Neuronal stem cell (in vitro differentiated cells): Measurements from ENCODE around the gene KIRREL1.

Source experiments
- DNase-seq: peaks from one replicate; pipeline ENCODE4 v3.0.0-alpha.2; 2013; ENCODE audit warnings: low spot score
- H2AFZ ChIP-seq: one replicate; pipeline ENCODE4 v1.6.1; 2013; ENCODE audit warnings: mild to moderate bottlenecking, low read length, inconsistent platforms
- H2AK5ac ChIP-seq: 2 replicates; pipeline ENCODE4 v1.6.1; 2013; ENCODE audit warnings: low read depth, mild to moderate bottlenecking, inconsistent platforms, low read length, moderate library complexity, mixed read lengths
- H2BK120ac ChIP-seq: 2 replicates; pipeline ENCODE4 v1.6.1; 2013; ENCODE audit warnings: low read depth, mild to moderate bottlenecking, inconsistent platforms, low read length, moderate library complexity, mixed read lengths
- H2BK12ac ChIP-seq: one replicate; pipeline ENCODE4 v1.6.1; 2013; ENCODE audit warnings: low read length, inconsistent platforms
- H2BK15ac ChIP-seq: 2 replicates; pipeline ENCODE4 v1.6.1; 2013; ENCODE audit warnings: mild to moderate bottlenecking, low read length, inconsistent platforms, mixed read lengths
- H2BK5ac ChIP-seq: one replicate; pipeline ENCODE4 v1.6.1; 2013; ENCODE audit warnings: inconsistent platforms, mild to moderate bottlenecking, low read length, moderate library complexity
- H3K14ac ChIP-seq: one replicate; pipeline ENCODE4 v1.6.1; 2013; ENCODE audit warnings: low read length, inconsistent platforms
- H3K18ac ChIP-seq: 2 replicates; pipeline ENCODE4 v1.6.1; 2013; ENCODE audit warnings: low read length, inconsistent platforms
- H3K23ac ChIP-seq: 2 replicates; pipeline ENCODE4 v1.6.1; 2013; ENCODE audit warnings: low read depth, mild to moderate bottlenecking, mixed read lengths, low read length, inconsistent platforms; ENCODE audit not compliant: poor library complexity
- H3K27ac ChIP-seq: replicated peaks from 3 replicates; pipeline ENCODE4 v1.5.1; 2013; ENCODE audit warnings: low read length, inconsistent platforms
- H3K27me3 ChIP-seq, 3 experiments: 2 replicates each; pipeline ENCODE4 v1.6.1; 2013; ENCODE audit warnings: low read length in 3 of 3, mild to moderate bottlenecking in 2 of 3, inconsistent platforms in 1 of 3, low read depth in 1 of 3, mixed read lengths in 1 of 3, moderate library complexity in 1 of 3; ENCODE audit not compliant: control insufficient read depth in 3 of 3, insufficient read depth in 3 of 3
- H3K36me3 ChIP-seq, 2 donors: replicated peaks in 1 of 2; 2 replicates each; pipeline ENCODE4 v1.6.1; 2013; ENCODE audit warnings: low read length in 2 of 2; ENCODE audit not compliant: control insufficient read depth in 2 of 2, insufficient read depth in 2 of 2
- H3K4ac ChIP-seq: 2 replicates; pipeline ENCODE4 v1.6.1; 2013; ENCODE audit warnings: inconsistent platforms, mild to moderate bottlenecking, low read length, moderate library complexity
- H3K4me1 ChIP-seq, 2 donors: 1 replicate in 1 of 2; 2 replicates in 1 of 2; pipeline ENCODE4 v1.6.1; 2013; ENCODE audit warnings: low read length in 2 of 2, low read depth in 1 of 2; ENCODE audit not compliant: control insufficient read depth in 2 of 2, insufficient read depth in 1 of 2
- H3K4me2 ChIP-seq: one replicate; pipeline ENCODE4 v1.6.1; 2013; ENCODE audit warnings: mild to moderate bottlenecking, low read length, inconsistent platforms; ENCODE audit not compliant: insufficient read depth, poor library complexity, severe bottlenecking
- H3K4me3 ChIP-seq, 2 donors: 2 replicates each; pipeline ENCODE4 v1.5.1; 2013; ENCODE audit warnings: low read length in 2 of 2, mild to moderate bottlenecking in 2 of 2, inconsistent platforms in 1 of 2, moderate library complexity in 1 of 2
- H3K79me1 ChIP-seq: one replicate; pipeline ENCODE4 v1.6.1; 2013; ENCODE audit warnings: low read depth, mild to moderate bottlenecking, inconsistent platforms, low read length, moderate library complexity
- H3K9ac ChIP-seq: one replicate; pipeline ENCODE4 v1.6.1; 2013; ENCODE audit warnings: mild to moderate bottlenecking, low read depth, low read length, inconsistent platforms; ENCODE audit not compliant: poor library complexity
- H3K9me3 ChIP-seq, 2 donors: replicated peaks in 1 of 2; 2 replicates each; pipeline versions ENCODE3 to v1.6.1; 2013; ENCODE audit warnings: low read length in 2 of 2, mild to moderate bottlenecking in 2 of 2, inconsistent platforms in 1 of 2, low read depth in 1 of 2, mixed read lengths in 1 of 2, moderate library complexity in 1 of 2; ENCODE audit not compliant: control insufficient read depth in 2 of 2, insufficient read depth in 1 of 2
- H4K8ac ChIP-seq: one replicate; pipeline ENCODE4 v1.6.1; 2013; ENCODE audit warnings: low read depth, mild to moderate bottlenecking, inconsistent platforms, low read length, moderate library complexity
- H4K91ac ChIP-seq: one replicate; pipeline ENCODE4 v1.6.1; 2013; ENCODE audit warnings: low read length, low read depth, mild to moderate bottlenecking, inconsistent platforms; ENCODE audit not compliant: poor library complexity
- WGBS, 2 donors: extraction: QIAGEN DNeasy Blood & Tissue Kit; methylation state at CpG; one replicate each; pipeline ENCODE4 v1.1.7; 2013; ENCODE audit warnings: missing lambda C conversion rate in 2 of 2, mixed read lengths in 1 of 2; ENCODE audit not compliant: insufficient read length in 2 of 2, insufficient replicate concordance in 1 of 2; ENCODE audit errors: extremely low coverage in 2 of 2; 5-methylcytosine and 5-hydroxymethylcytosine counted together

The KIRREL1 gene

GRCh38 chr1:157967205-157967604, 26.2 kb upstream of the KIRREL1 start:
- Histone ChIP-seq H2AK5ac (no peak overlapping the region), H2AFZ (no peak overlapping the region), H3K4me2 (no peak overlapping the region), H2BK15ac (no peak overlapping the region), H3K18ac (no peak overlapping the region), H3K4me3 (no peak overlapping the region), H3K4me1 (peaks cover 4 to 5% of the 10 kb centered on the region in 2 donors), H4K8ac (no peak overlapping the region), H3K9ac (no peak overlapping the region), H3K27me3 (peaks cover 0 to 4% (median 0%) of the 10 kb centered on the region in 3 experiments), H4K91ac (no peak overlapping the region), H3K4ac (no peak overlapping the region), H3K36me3 (no peaks in the 10 kb centered on the region), H3K14ac (no peak overlapping the region), H3K9me3 (peaks cover 0 to 10% of the 10 kb centered on the region in 2 donors), H3K79me1 (no peaks in the 10 kb centered on the region), H3K23ac (no peak overlapping the region), H3K27ac (no peak overlapping the region), H2BK12ac (no peak overlapping the region), H2BK5ac (no peak overlapping the region), H2BK120ac (no peak overlapping the region)
- no peak for DNase-seq

- H3K4ac ChIP-seq, result no peak overlapping the region
- H3K23ac ChIP-seq, result no peak overlapping the region
- H3K4me3 ChIP-seq, result no peak overlapping the region
- H4K91ac ChIP-seq, result no peak overlapping the region
- no peak overlapping the region for H3K9ac ChIP-seq
- no peak overlapping the region for H3K4me2 ChIP-seq
- H3K36me3 ChIP-seq, result no peaks in the 10 kb centered on the region
- WGBS, 2 donors, result no CpG with 5 or more reads among the region's 7 CpGs
- peaks cover 4 to 5% of the 10 kb centered on the region in 2 donors for H3K4me1 ChIP-seq
- H2BK120ac ChIP-seq, result no peak overlapping the region
- H3K14ac ChIP-seq, result no peak overlapping the region
- no peak overlapping the region for H3K18ac ChIP-seq
- H2BK5ac ChIP-seq, result no peak overlapping the region
- peak overlapping the region; percentile 6 for H2AFZ ChIP-seq
- H4K8ac ChIP-seq, result no peak overlapping the region
- no peak for DNase-seq
- no peaks in the 10 kb centered on the region for H3K79me1 ChIP-seq
- peaks cover 0 to 4% (median 0%) of the 10 kb centered on the region in 3 experiments for H3K27me3 ChIP-seq
- peaks cover 0 to 10% of the 10 kb centered on the region in 2 donors for H3K9me3 ChIP-seq
- H2BK15ac ChIP-seq, result no peak overlapping the region
- H2BK12ac ChIP-seq, result no peak overlapping the region
- H3K27ac ChIP-seq, result no peak overlapping the region
- H2AK5ac ChIP-seq, result no peak overlapping the region
Measured at GRCh38 chr1:157968508-157968907, 24.9 kb upstream of the KIRREL1 start.

DNA sequence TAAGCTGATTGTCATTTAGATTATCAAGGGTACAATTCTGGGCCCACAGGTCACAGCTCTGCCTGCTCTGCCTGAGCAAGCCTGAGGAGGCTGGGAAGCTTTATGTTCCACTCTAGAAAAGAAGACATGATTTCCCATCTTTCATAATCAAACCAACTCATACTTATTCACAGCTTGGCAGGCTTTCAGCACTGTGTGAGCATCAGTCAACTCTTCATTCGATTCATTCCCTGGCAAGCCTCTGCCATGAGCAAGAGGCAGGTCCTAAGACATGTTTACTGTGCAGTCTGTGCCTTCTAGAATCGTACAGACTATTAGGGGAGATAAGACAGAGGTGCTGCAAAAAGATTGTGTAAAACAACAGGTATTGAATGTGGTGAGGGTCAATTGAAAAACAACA, 24.5 kb upstream of the KIRREL1 start:
- Histone ChIP-seq H3K4me2 (no peak overlapping the region), H3K36me3 (no peaks in the 10 kb centered on the region)
- WGBS, 2 donors, result no CpG with 5 or more reads among the region's 2 CpGs

GRCh38 chr1:157969697-157970485, 23.6 kb upstream of the KIRREL1 start:
- no peaks in the 10 kb centered on the region for H3K36me3 ChIP-seq

More for the DNA sequence above, 24.5 kb upstream of the KIRREL1 start:
- peak overlapping the region; percentile 6 for H2AFZ ChIP-seq
- H2AK5ac ChIP-seq, result no peak overlapping the region
- no peak overlapping the region for H3K4me3 ChIP-seq
- no peak overlapping the region for H2BK120ac ChIP-seq
- H3K9me3 ChIP-seq, result peaks cover 0 to 10% of the 10 kb centered on the region in 2 donors
- H3K27ac ChIP-seq, result no peak overlapping the region
- no peak overlapping the region for H3K9ac ChIP-seq
- H2BK5ac ChIP-seq, result no peak overlapping the region
- no peak for DNase-seq
- no peak overlapping the region for H3K18ac ChIP-seq
- no peak overlapping the region for H4K91ac ChIP-seq
- no peak overlapping the region for H2BK15ac ChIP-seq
- H3K23ac ChIP-seq, result no peak overlapping the region
- no peak overlapping the region for H3K14ac ChIP-seq
- no peak overlapping the region for H4K8ac ChIP-seq
- H3K27me3 ChIP-seq, result peaks cover 0 to 4% (median 0%) of the 10 kb centered on the region in 3 experiments
- no peak overlapping the region for H3K4ac ChIP-seq
- peaks cover 4 to 5% of the 10 kb centered on the region in 2 donors for H3K4me1 ChIP-seq
- no peak overlapping the region for H2BK12ac ChIP-seq
- no peaks in the 10 kb centered on the region for H3K79me1 ChIP-seq

More at GRCh38 chr1:157969697-157970485, 23.6 kb upstream of the KIRREL1 start:
- Histone ChIP-seq H3K18ac (no peak overlapping the region), H3K79me1 (no peaks in the 10 kb centered on the region), H3K27me3 (no peaks in the 10 kb centered on the region), H2BK120ac (no peak overlapping the region), H3K4ac (no peak overlapping the region), H2AK5ac (no peak overlapping the region), H4K8ac (no peak overlapping the region), H3K4me2 (no peak overlapping the region), H3K4me3 (no peak overlapping the region), H2BK5ac (no peak overlapping the region), H2BK12ac (no peak overlapping the region), H3K27ac (no peak overlapping the region), H3K9me3 (peaks cover 0 to 10% of the 10 kb centered on the region in 2 donors), H2BK15ac (no peak overlapping the region), H3K9ac (no peak overlapping the region), H3K14ac (no peak overlapping the region), H3K4me1 (peaks cover 4 to 5% of the 10 kb centered on the region in 2 donors), H3K23ac (no peak overlapping the region), H2AFZ (no peak overlapping the region), H4K91ac (no peak overlapping the region)
- no CpG with 5 or more reads among the region's 3 CpGs for WGBS, 2 donors
- peak; percentile 61 for DNase-seq
